Spleen (tissue), 7 donors: ENCODE results near the gene CSMD2.

ENCODE experiments used
- POLR2A ChIP-seq, 3 donors: fragments of 450-650 bp; IDR thresholded peaks; one replicate each; pipeline ENCODE4 v1.5.1; 2017; ENCODE audit warnings: antibody characterized with exemption in 3 of 3, mild to moderate bottlenecking in 1 of 3
- POLR2AphosphoS5 ChIP-seq, 3 donors: sonication (generic); formaldehyde crosslinking; IDR thresholded peaks; one replicate each; pipeline ENCODE4 v1.5.1; 2017; ENCODE audit warnings: antibody characterized with exemption in 3 of 3
- TF ChIP-seq, protein P1 (sequence below), 11 experiments: fragments of 200-600 bp in 7 of 11; fragments of 450-650 bp in 4 of 11; sonication (generic) in 4 of 11; IDR thresholded peaks in 8 of 11; conservative IDR thresholded peaks in 3 of 11; 1 replicate in 7 of 11; 2 replicates in 4 of 11; pipeline versions ENCODE4 v1.4.0 to v1.8.0; 2016 to 2021; ENCODE audit warnings: antibody characterized with exemption in 11 of 11, inconsistent platforms in 4 of 11, mild to moderate bottlenecking in 1 of 11
- donor health status: DM: no; HTN: no; CAD: no; lungs with moderate emphysema.
- donor health status: DM: no; HTN: no; CAD: no.
- donor health status: DM: no; HTN: no; CAD: no.

- TF ChIP-seq, protein P1, sequence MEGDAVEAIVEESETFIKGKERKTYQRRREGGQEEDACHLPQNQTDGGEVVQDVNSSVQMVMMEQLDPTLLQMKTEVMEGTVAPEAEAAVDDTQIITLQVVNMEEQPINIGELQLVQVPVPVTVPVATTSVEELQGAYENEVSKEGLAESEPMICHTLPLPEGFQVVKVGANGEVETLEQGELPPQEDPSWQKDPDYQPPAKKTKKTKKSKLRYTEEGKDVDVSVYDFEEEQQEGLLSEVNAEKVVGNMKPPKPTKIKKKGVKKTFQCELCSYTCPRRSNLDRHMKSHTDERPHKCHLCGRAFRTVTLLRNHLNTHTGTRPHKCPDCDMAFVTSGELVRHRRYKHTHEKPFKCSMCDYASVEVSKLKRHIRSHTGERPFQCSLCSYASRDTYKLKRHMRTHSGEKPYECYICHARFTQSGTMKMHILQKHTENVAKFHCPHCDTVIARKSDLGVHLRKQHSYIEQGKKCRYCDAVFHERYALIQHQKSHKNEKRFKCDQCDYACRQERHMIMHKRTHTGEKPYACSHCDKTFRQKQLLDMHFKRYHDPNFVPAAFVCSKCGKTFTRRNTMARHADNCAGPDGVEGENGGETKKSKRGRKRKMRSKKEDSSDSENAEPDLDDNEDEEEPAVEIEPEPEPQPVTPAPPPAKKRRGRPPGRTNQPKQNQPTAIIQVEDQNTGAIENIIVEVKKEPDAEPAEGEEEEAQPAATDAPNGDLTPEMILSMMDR (IDR thresholded peaks at IDR 0.05 in 8 of 11, conservative IDR thresholded peaks at IDR 0.05 in 3 of 11) = no peak
- TF ChIP-seq POLR2A (IDR thresholded peaks at IDR 0.05) (no peak), POLR2AphosphoS5 (IDR thresholded peaks at IDR 0.05) (no peak)
These were observed 557.5 kb downstream of the CSMD2 start for GRCh38 chr1:33607444-33608005.
